Body of pancreas (tissue), 4 donors: Measurements from ENCODE around the gene KCNE4. TPM values are rescaled to one million over a fixed set of nuclear protein-coding genes. Genes with fewer than 3 reads are reported as not detected.
"Not testable (repeated sequence)": the region's sequence is repeated elsewhere in the genome, so short reads cannot be mapped to it uniquely, and the experiment has no call there.

Experiments
- ATAC-seq: fragments of 150-250 bp; one replicate; pipeline ENCODE4 v1.9.1; 2016
- DNase-seq, 4 donors: peaks; one replicate each; pipeline ENCODE4 v3.0.0-alpha.2; 2019
- H3K27ac ChIP-seq, 4 donors: fragments of 200-600 bp; sonication (generic); 1 replicate in 3 of 4; 2 replicates in 1 of 4; pipeline versions ENCODE4 v1.5.1 to v1.6.1; 2016 to 2019; ENCODE audit warnings: mild to moderate bottlenecking in 1 of 4, mixed read lengths in 1 of 4, moderate library complexity in 1 of 4
- H3K27me3 ChIP-seq, 2 donors: fragments of 200-600 bp; sonication (generic); one replicate each; pipeline ENCODE4 v1.6.0; 2016; ENCODE audit warnings: mild to moderate bottlenecking in 1 of 2
- H3K36me3 ChIP-seq, 2 donors: fragments of 200-600 bp; sonication (generic); replicated peaks in 1 of 2; 2 replicates each; pipeline ENCODE4 v1.5.1; 2016; ENCODE audit warnings: low read depth in 2 of 2; ENCODE audit not compliant: insufficient read depth in 1 of 2
- H3K4me1 ChIP-seq: fragments of 200-600 bp; sonication (generic); one replicate; pipeline ENCODE4 v1.6.0; 2016
- H3K4me3 ChIP-seq, 2 donors: fragments of 200-600 bp; sonication (generic); 1 replicate in 1 of 2; 2 replicates in 1 of 2; pipeline ENCODE4 v1.5.1; 2016 to 2019
- H3K9me3 ChIP-seq, 3 donors: fragments of 200-600 bp; sonication (generic); 1 replicate in 2 of 3; 2 replicates in 1 of 3; pipeline ENCODE4 v1.5.1; 2016
- POLR2A ChIP-seq, 3 donors: fragments of 450-650 bp; IDR thresholded peaks; one replicate each; pipeline ENCODE4 v1.6.1; 2016; ENCODE audit warnings: antibody characterized with exemption in 3 of 3, mild to moderate bottlenecking in 2 of 3
- WGBS, 2 donors: methylation state at CpG; one replicate each; pipeline ENCODE4 v1.1.5; 2017; 5-methylcytosine and 5-hydroxymethylcytosine counted together
- intact Hi-C: fragments of 100-400 bp; cut with DNase I; formaldehyde crosslinking; loops from one replicate; pipeline ENCODE4 v1.15.1; 2023
- total RNA-seq, 2 donors: library from RNA; depleted of rRNA; stranded (reverse); fragments of >200 nt; gene quantifications; one replicate each; pipeline ENCODE4 v1.1.0, GENCODE V29; 2016
- TF ChIP-seq, protein P1 (sequence below), 7 experiments: fragments of 450-650 bp in 4 of 7; fragments of 200-600 bp in 3 of 7; sonication (generic) in 3 of 7; IDR thresholded peaks; one replicate each; pipeline ENCODE4 v1.5.1; 2016 to 2019; ENCODE audit warnings: antibody characterized with exemption in 7 of 7

The KCNE4 gene
- total RNA-seq, 2 donors from 2014 or later = 3.9 to 4.6 TPM

- no peaks in the 10 kb centered on the region for H3K4me1 ChIP-seq
- ATAC-seq = no peak
- DNase-seq = no peak
- H3K27me3 ChIP-seq = no peaks in the 10 kb centered on the region
- TF ChIP-seq POLR2A (IDR thresholded peaks at IDR 0.05) = no peak
- TF ChIP-seq, protein P1, sequence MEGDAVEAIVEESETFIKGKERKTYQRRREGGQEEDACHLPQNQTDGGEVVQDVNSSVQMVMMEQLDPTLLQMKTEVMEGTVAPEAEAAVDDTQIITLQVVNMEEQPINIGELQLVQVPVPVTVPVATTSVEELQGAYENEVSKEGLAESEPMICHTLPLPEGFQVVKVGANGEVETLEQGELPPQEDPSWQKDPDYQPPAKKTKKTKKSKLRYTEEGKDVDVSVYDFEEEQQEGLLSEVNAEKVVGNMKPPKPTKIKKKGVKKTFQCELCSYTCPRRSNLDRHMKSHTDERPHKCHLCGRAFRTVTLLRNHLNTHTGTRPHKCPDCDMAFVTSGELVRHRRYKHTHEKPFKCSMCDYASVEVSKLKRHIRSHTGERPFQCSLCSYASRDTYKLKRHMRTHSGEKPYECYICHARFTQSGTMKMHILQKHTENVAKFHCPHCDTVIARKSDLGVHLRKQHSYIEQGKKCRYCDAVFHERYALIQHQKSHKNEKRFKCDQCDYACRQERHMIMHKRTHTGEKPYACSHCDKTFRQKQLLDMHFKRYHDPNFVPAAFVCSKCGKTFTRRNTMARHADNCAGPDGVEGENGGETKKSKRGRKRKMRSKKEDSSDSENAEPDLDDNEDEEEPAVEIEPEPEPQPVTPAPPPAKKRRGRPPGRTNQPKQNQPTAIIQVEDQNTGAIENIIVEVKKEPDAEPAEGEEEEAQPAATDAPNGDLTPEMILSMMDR (IDR thresholded peaks at IDR 0.05) = no peak
- H3K9me3 ChIP-seq = no peaks in the 10 kb centered on the region
- H3K27ac ChIP-seq = no peak overlapping the region
- intact Hi-C loops = no loop called here
- no peaks in the 10 kb centered on the region for H3K36me3 ChIP-seq
- H3K4me3 ChIP-seq = no peak overlapping the region
- 67 to 71% methylated on average over 6 of the region's 6 CpGs for WGBS, 2 donors
These were observed 23.6 kb downstream of the KCNE4 start for GRCh38 chr2:223075301-223076270.

- Histone ChIP-seq H3K27ac (no peak overlapping the region), H3K9me3 (no peaks in the 10 kb centered on the region), H3K4me1 (no peaks in the 10 kb centered on the region), H3K27me3 (no peaks in the 10 kb centered on the region), H3K4me3 (no peak overlapping the region), H3K36me3 (no peaks in the 10 kb centered on the region)
- TF ChIP-seq, protein P1 (IDR thresholded peaks at IDR 0.05) = no peak
- no peak for TF ChIP-seq POLR2A (IDR thresholded peaks at IDR 0.05)
- ATAC-seq (no peak), DNase-seq (no peak)
- intact Hi-C loops = no loop called here
- WGBS, 2 donors = 73 to 80% methylated on average over 6 of the region's 6 CpGs
These were observed 24.6 kb downstream of the KCNE4 start for GRCh38 chr2:223076573-223076972.

DNA sequence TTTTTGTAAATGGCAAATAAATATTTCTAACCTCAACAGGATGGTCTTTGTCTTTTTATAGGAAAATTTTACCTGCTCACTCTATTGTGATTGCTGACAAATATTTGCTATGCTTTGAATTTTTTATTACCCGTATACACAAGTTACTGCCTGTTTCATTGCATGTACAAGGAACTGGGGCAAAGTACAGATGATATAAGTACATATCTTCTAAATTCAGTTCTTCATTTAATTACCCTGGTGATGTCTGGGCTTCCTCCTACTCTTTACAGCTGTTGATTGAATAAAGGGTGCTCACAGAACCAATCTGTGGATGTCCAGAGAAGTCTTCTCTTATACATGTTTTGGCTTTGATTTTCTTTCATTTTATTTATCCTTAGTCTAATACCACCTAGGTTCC lies 26.5 kb downstream of the KCNE4 start:
- ATAC-seq = no peak
- Histone ChIP-seq H3K27ac (no peak overlapping the region), H3K4me1 (no peaks in the 10 kb centered on the region), H3K27me3 (no peaks in the 10 kb centered on the region), H3K9me3 (no peaks in the 10 kb centered on the region), H3K36me3 (no peaks in the 10 kb centered on the region), H3K4me3 (no peak overlapping the region)
- DNase-seq = no peak
- TF ChIP-seq POLR2A (IDR thresholded peaks at IDR 0.05) = no peak
- 77 to 87% methylated on average over 1 of the region's 1 CpG for WGBS, 2 donors
- intact Hi-C loops = no loop called here

GRCh38 chr2:223079378-223079777 lies 27.4 kb downstream of the KCNE4 start:
- Histone ChIP-seq H3K4me3 (no peak overlapping the region), H3K27ac (no peak overlapping the region), H3K4me1 (no peaks in the 10 kb centered on the region), H3K9me3 (no peaks in the 10 kb centered on the region), H3K27me3 (no peaks in the 10 kb centered on the region), H3K36me3 (no peaks in the 10 kb centered on the region)
- WGBS, 2 donors = 70 to 83% methylated on average over 2 of the region's 2 CpGs
- intact Hi-C loops = no loop called here
- TF ChIP-seq POLR2A (IDR thresholded peaks at IDR 0.05) = no peak
- TF ChIP-seq, protein P1 (IDR thresholded peaks at IDR 0.05) = no peak
- DNase-seq (no peak), ATAC-seq (no peak)

DNA sequence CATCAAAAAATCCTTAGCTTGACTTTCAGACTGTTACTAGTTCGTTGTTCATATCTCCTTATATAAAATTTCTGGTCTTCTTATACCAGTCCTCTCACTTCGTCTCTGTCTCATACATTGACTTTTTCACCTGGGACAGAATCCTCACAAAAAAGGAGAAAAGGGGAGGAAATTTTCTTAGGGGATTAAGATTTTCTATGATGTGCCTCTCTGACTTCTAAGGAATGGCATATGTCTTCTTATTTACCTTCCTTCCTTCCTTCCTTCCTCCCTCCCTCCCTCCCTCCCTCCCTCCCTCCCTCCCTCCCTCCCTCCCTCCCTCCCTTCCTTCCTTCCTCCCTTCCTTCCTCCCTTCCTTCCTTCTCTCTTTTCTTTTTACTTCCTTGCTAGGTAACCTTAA lies 27.9 kb downstream of the KCNE4 start:
- ATAC-seq (no peak), DNase-seq (no peak)
- TF ChIP-seq, protein P1 (IDR thresholded peaks at IDR 0.05) = no peak
- Histone ChIP-seq H3K4me1 (peaks cover 2% of the 10 kb centered on the region), H3K9me3 (no peaks in the 10 kb centered on the region), H3K4me3 (no peak overlapping the region), H3K27me3 (no peaks in the 10 kb centered on the region), H3K27ac (no peak overlapping the region), H3K36me3 (no peaks in the 10 kb centered on the region)
- WGBS, 2 donors = 78 to 79% methylated on average over 2 of the region's 2 CpGs
- intact Hi-C loops = no loop called here

- H3K4me1 ChIP-seq, H3K4me3 ChIP-seq, ATAC-seq, DNase-seq, H3K9me3 ChIP-seq, H3K27me3 ChIP-seq, H3K27ac ChIP-seq, intact Hi-C loops, H3K36me3 ChIP-seq: not testable (repeated sequence)
- 54 to 58% methylated on average over 3 of the region's 3 CpGs for WGBS, 2 donors
These were observed 28.9 kb downstream of the KCNE4 start for GRCh38 chr2:223080790-223081360.
